ENCODE results near the gene HDAC10.

HDAC10 gene

GRCh38 chr22:50197000-50197800 is 53.9 kb downstream of the HDAC10 start:
- DNase-seq, result no peak

GRCh38 chr22:50196256-50196655 is 54.8 kb downstream of the HDAC10 start:
- no peak for DNase-seq
